Adrenal gland (tissue), 12 donors: Measurements from ENCODE around the gene XPR1. TPM values are rescaled to one million over a fixed set of nuclear protein-coding genes. Genes with fewer than 3 reads are reported as not detected.

Source experiments
- DNase-seq, 7 donors: peaks; one replicate each; pipeline ENCODE4 v3.0.0-alpha.2; 2019 to 2020
- H3K27ac ChIP-seq, 5 donors: fragments of 200-600 bp; sonication (generic) in 4 of 5; 1 replicate in 3 of 5; 2 replicates in 2 of 5; pipeline versions ENCODE4 v1.5.1 to v1.8.0; 2016 to 2020; ENCODE audit warnings: mild to moderate bottlenecking in 1 of 5
- H3K27me3 ChIP-seq: fragments of 200-600 bp; 2 replicates; pipeline ENCODE4 v1.8.0; 2021
- H3K36me3 ChIP-seq, 2 donors: fragments of 200-600 bp; replicated peaks in 1 of 2; 1 replicate in 1 of 2; 2 replicates in 1 of 2; pipeline versions ENCODE4 v1.5.1 to v1.8.0; 2018 to 2022
- H3K4me1 ChIP-seq, 2 donors: fragments of 200-600 bp; replicated peaks in 1 of 2; 1 replicate in 1 of 2; 2 replicates in 1 of 2; pipeline versions ENCODE4 v1.5.1 to v1.8.0; 2018 to 2021
- H3K4me3 ChIP-seq, 4 donors: fragments of 200-600 bp; sonication (generic) in 3 of 4; one replicate each; pipeline ENCODE4 v1.5.1; 2016 to 2018
- H3K9me3 ChIP-seq, 3 donors: fragments of 200-600 bp; sonication (generic) in 1 of 3; replicated peaks in 1 of 3; 1 replicate in 2 of 3; 2 replicates in 1 of 3; pipeline versions ENCODE4 v1.5.1 to v1.8.0; 2016 to 2021
- CTCF ChIP-seq, 6 experiments: fragments of 450-650 bp in 4 of 6; fragments of 200-600 bp in 2 of 6; sonication (generic) in 1 of 6; IDR thresholded peaks; 1 replicate in 5 of 6; 2 replicates in 1 of 6; pipeline versions ENCODE4 v1.5.1 to v1.8.0; 2016 to 2021; ENCODE audit warnings: antibody characterized with exemption in 6 of 6, mild to moderate bottlenecking in 2 of 6, moderate library complexity in 1 of 6
- POLR2A ChIP-seq, 2 donors: fragments of 450-650 bp; IDR thresholded peaks; one replicate each; pipeline ENCODE4 v1.6.1; 2017; ENCODE audit warnings: antibody characterized with exemption in 2 of 2, mild to moderate bottlenecking in 2 of 2, moderate library complexity in 1 of 2
- WGBS, 4 donors: extraction: QIAGEN DNeasy Blood & Tissue Kit in 2 of 4; methylation state at CpG; one replicate each; pipeline versions ENCODE4 v1.1.5 to v1.1.7; 2013 to 2017; 5-methylcytosine and 5-hydroxymethylcytosine counted together
- intact Hi-C, 2 donors: fragments of 100-400 bp; cut with DNase I; formaldehyde crosslinking; loops; one replicate each; pipeline versions ENCODE4 v1.14.1 to v1.15.0; 2022 to 2023
- polyA plus RNA-seq, 3 donors: library from polyadenylated mRNA; stranded (reverse); fragments of 200-250 nt in 2 of 3; fragments of 350-450 nt in 1 of 3; fragmentation: Illumina TruSeq in 1 of 3; extraction: RNeasy Lipid Tissue Mini Kit (QIAGEN cat#74804) in 1 of 3; gene quantifications; one replicate each; pipeline ENCODE4 v1.2.3, GENCODE V29; 2013 to 2014
- total RNA-seq, 9 donors: library from RNA; depleted of rRNA in 4 of 9; stranded (reverse); fragments of >200 nt in 4 of 9; fragments of 120-200 nt in 1 of 9; fragmentation: NEBNext Ultra II Directional in 1 of 9; extraction: Animal tissue kit (Norgen Biotek cat#: 25700) in 1 of 9; gene quantifications; one replicate each; pipeline versions ENCODE4 v1.1.0 to v1.2.4, GENCODE V29; 2013 to 2023
- donor health status: healthy with polysubstance abuse.
- donor health status: Bipolar disorder and iron deficiency.
- donor health status: DM: yes; HTN: yes; CAD: no.
- donor health status: DM: no; HTN: no; CAD: no.
- donor health status: DM: no; HTN: no; CAD: no.
- donor health status: DM: yes; HTN: yes; CAD: no.

Gene XPR1
- total and polyA plus RNA-seq, 12 donors = 4.8 to 53.0 (median 24.1) TPM

GRCh38 chr1:180631194-180631765, 542 bp upstream of the XPR1 start:
- intact Hi-C loops = loop anchor here (5.0 to 10.0 kb wide), 3 partner anchors 94 to 231 kb away; no protein-coding TSS in a partner anchor
- no peaks in the 10 kb centered on the region for H3K9me3 ChIP-seq
- peaks cover 10 to 28% of the 10 kb centered on the region in 2 donors for H3K4me1 ChIP-seq
- no peak for DNase-seq
- peak overlapping the region in 1 of 5 donors; percentile 95 for H3K27ac ChIP-seq
- H3K36me3 ChIP-seq = no peaks in the 10 kb centered on the region
- no peaks in the 10 kb centered on the region for H3K27me3 ChIP-seq
- H3K4me3 ChIP-seq = peak overlapping the region in 1 of 4 donors; percentile 94
- TF ChIP-seq CTCF (IDR thresholded peaks at IDR 0.05) = no peak
- no peak for TF ChIP-seq POLR2A (IDR thresholded peaks at IDR 0.05)
- WGBS, 4 donors = 43 to 48% (median 45%) methylated on average over 6 of the region's 6 CpGs

GRCh38 chr1:180632326-180633056, 669 bp downstream of the XPR1 start:
- H3K4me3 ChIP-seq = peak overlapping the region; percentile 50 to 94 (median 82)
- no peaks in the 10 kb centered on the region for H3K9me3 ChIP-seq
- H3K27me3 ChIP-seq = no peaks in the 10 kb centered on the region
- no peaks in the 10 kb centered on the region for H3K36me3 ChIP-seq
- intact Hi-C loops = loop anchor here (5.0 to 10.0 kb wide), 3 partner anchors 95 to 230 kb away; no protein-coding TSS in a partner anchor
- TF ChIP-seq CTCF (IDR thresholded peaks at IDR 0.05) (no peak), POLR2A (IDR thresholded peaks at IDR 0.05) (no peak)
- peaks cover 10 to 28% of the 10 kb centered on the region in 2 donors for H3K4me1 ChIP-seq
- 0 to 1% (median 0%) methylated on average over 7 to 43 of the region's 44 CpGs for WGBS, 4 donors
- peak in 5 of 7 donors; percentile 26 to 73 (median 72) for DNase-seq
- peak overlapping the region; percentile 27 to 95 (median 89) for H3K27ac ChIP-seq

- Histone ChIP-seq H3K36me3 (no peaks in the 10 kb centered on the region), H3K4me3 (peak overlapping the region in 1 of 4 donors; percentile 94), H3K9me3 (no peaks in the 10 kb centered on the region), H3K27me3 (no peaks in the 10 kb centered on the region), H3K4me1 (peaks cover 10 to 28% of the 10 kb centered on the region in 2 donors), H3K27ac (no peak overlapping the region)
- 49 to 59% (median 53%) methylated on average over 3 of the region's 3 CpGs for WGBS, 4 donors
- no peak for TF ChIP-seq POLR2A (IDR thresholded peaks at IDR 0.05)
- TF ChIP-seq CTCF (IDR thresholded peaks at IDR 0.05) = no peak
- no peak for DNase-seq
- intact Hi-C loops = loop anchor here (5.0 to 10.0 kb wide), 3 partner anchors 96 to 229 kb away; no protein-coding TSS in a partner anchor
These were observed 1.5 kb downstream of the XPR1 start for GRCh38 chr1:180633057-180634056.
